Smooth muscle cell (in vitro differentiated cells): ENCODE data around the gene RSAD1. TPM values are rescaled to one million over a fixed set of nuclear protein-coding genes. Genes with fewer than 3 reads are reported as not detected.

Source experiments
- DNase-seq: peaks from one replicate; lab custom pipeline; 2025; ENCODE audit not compliant: unreplicated experiment; lab: John Stamatoyannopoulos, UW
- H2AFZ ChIP-seq: fragments of 200-600 bp; sonication (generic); 2 replicates; pipeline ENCODE4 v1.6.0; 2016; ENCODE audit warnings: antibody characterized with exemption, low read depth, mild to moderate bottlenecking
- H3F3A ChIP-seq: fragments of 200-600 bp; sonication (generic); 2 replicates; pipeline ENCODE4 v1.6.0; 2017; ENCODE audit warnings: antibody characterized with exemption, low read depth
- H3K27ac ChIP-seq: fragments of 200-600 bp; sonication (generic); 2 replicates; pipeline ENCODE4 v1.5.1; 2016; ENCODE audit warnings: low read depth, mild to moderate bottlenecking
- H3K27me3 ChIP-seq: fragments of 200-600 bp; sonication (generic); 2 replicates; pipeline ENCODE4 v1.6.1; 2016; ENCODE audit warnings: low read depth, mild to moderate bottlenecking
- H3K36me3 ChIP-seq: fragments of 200-600 bp; sonication (generic); 2 replicates; pipeline ENCODE4 v1.5.1; 2016; ENCODE audit warnings: low read depth
- H3K4me1 ChIP-seq: fragments of 200-600 bp; sonication (generic); 2 replicates; pipeline ENCODE4 v1.5.1; 2016; ENCODE audit warnings: low read depth
- H3K4me2 ChIP-seq: fragments of 200-600 bp; sonication (generic); 2 replicates; pipeline ENCODE4 v1.6.0; 2016; ENCODE audit warnings: mild to moderate bottlenecking
- H3K4me3 ChIP-seq: fragments of 200-600 bp; sonication (generic); 2 replicates; pipeline ENCODE4 v1.5.1; 2016; ENCODE audit warnings: mild to moderate bottlenecking
- H3K79me2 ChIP-seq: fragments of 200-600 bp; sonication (generic); 2 replicates; pipeline ENCODE4 v1.6.0; 2016; ENCODE audit warnings: low read depth, mild to moderate bottlenecking
- H3K9ac ChIP-seq: fragments of 200-600 bp; sonication (generic); 2 replicates; pipeline ENCODE4 v1.6.0; 2016; ENCODE audit warnings: low read depth
- H3K9me3 ChIP-seq: fragments of 200-600 bp; sonication (generic); replicated peaks from 2 replicates; pipeline ENCODE4 v1.5.1; 2016; ENCODE audit warnings: low read depth
- H4K20me1 ChIP-seq: fragments of 200-600 bp; sonication (generic); 2 replicates; pipeline ENCODE4 v1.6.0; 2016; ENCODE audit warnings: low read depth
- CTCF ChIP-seq: fragments of 200-600 bp; sonication (generic); IDR thresholded peaks from 2 replicates; pipeline ENCODE4 v1.5.1; 2017; ENCODE audit warnings: borderline replicate concordance, mild to moderate bottlenecking, antibody characterized with exemption; ENCODE audit not compliant: insufficient read depth, poor library complexity, severe bottlenecking
- whole genome bisulfite sequencing: methylation state at CpG from one replicate; pipeline ENCODE4 v1.1.7; 2016; ENCODE audit warnings: low lambda C conversion rate; 5-methylcytosine and 5-hydroxymethylcytosine counted together
- polyA plus RNA-seq: library from polyadenylated mRNA; unstranded; fragments of >200 nt; fragmentation: Nextera tagmentation; extraction: Ambion mirVana; gene quantifications from 2 replicates; pipeline ENCODE4 v1.2.1, GENCODE V29; 2016
- total RNA-seq: library from RNA; depleted of rRNA; stranded (reverse); fragments of >200 nt; gene quantifications from 2 replicates; pipeline ENCODE4 v1.2.3, GENCODE V29; 2014

Gene RSAD1
- total and polyA plus RNA-seq, 2 experiments from 2014 or later = 11.4 to 21.1 TPM

- Histone ChIP-seq H3K27ac (no peak overlapping the region), H3K9ac (no peak overlapping the region), H3K36me3 (no peaks in the 10 kb centered on the region), H2AFZ (no peak overlapping the region), H3K27me3 (no peaks in the 10 kb centered on the region), H3K4me2 (no peak overlapping the region), H4K20me1 (no peaks in the 10 kb centered on the region), H3K4me1 (no peaks in the 10 kb centered on the region), H3K79me2 (no peaks in the 10 kb centered on the region), H3K9me3 (no peaks in the 10 kb centered on the region), H3F3A (no peaks in the 10 kb centered on the region), H3K4me3 (no peak overlapping the region)
- WGBS = 60% methylated on average over 2 of the region's 2 CpGs
- no peak for TF ChIP-seq CTCF
- DNase-seq = no peak
Observed at GRCh38 chr17:50523208-50523607, 44.5 kb downstream of the RSAD1 start.

- H3K4me1 ChIP-seq = no peaks in the 10 kb centered on the region
- no peak overlapping the region for H3K4me2 ChIP-seq
- H3K36me3 ChIP-seq = no peaks in the 10 kb centered on the region
- H3K4me3 ChIP-seq = no peak overlapping the region
- TF ChIP-seq CTCF = no peak
- H3K9me3 ChIP-seq = no peaks in the 10 kb centered on the region
- DNase-seq = no peak
- 95% methylated on average over 18 of the region's 18 CpGs for WGBS
- H3K79me2 ChIP-seq = no peaks in the 10 kb centered on the region
- H2AFZ ChIP-seq = no peak overlapping the region
- no peaks in the 10 kb centered on the region for H4K20me1 ChIP-seq
- peaks cover 6% of the 10 kb centered on the region for H3K27me3 ChIP-seq
- no peak overlapping the region for H3K27ac ChIP-seq
- no peaks in the 10 kb centered on the region for H3F3A ChIP-seq
- H3K9ac ChIP-seq = no peak overlapping the region
Observed at GRCh38 chr17:50524838-50525237, 46.2 kb downstream of the RSAD1 start.

GRCh38 chr17:50527155-50527762 lies 48.6 kb downstream of the RSAD1 start:
- H3K36me3 ChIP-seq = no peaks in the 10 kb centered on the region
- no peak for DNase-seq
- no peaks in the 10 kb centered on the region for H3K9me3 ChIP-seq
- 59% methylated on average over 5 of the region's 5 CpGs for WGBS
- no peak overlapping the region for H3K27ac ChIP-seq
- H3K79me2 ChIP-seq = no peaks in the 10 kb centered on the region
- no peak overlapping the region for H2AFZ ChIP-seq
- H3F3A ChIP-seq = no peaks in the 10 kb centered on the region
- H3K4me2 ChIP-seq = no peak overlapping the region
- TF ChIP-seq CTCF = no peak
- H3K4me3 ChIP-seq = no peak overlapping the region
- peaks cover 23% of the 10 kb centered on the region for H3K27me3 ChIP-seq
- H3K9ac ChIP-seq = no peak overlapping the region
- H3K4me1 ChIP-seq = peaks cover under 1% of the 10 kb centered on the region
- H4K20me1 ChIP-seq = no peaks in the 10 kb centered on the region

- 46% methylated on average over 4 of the region's 4 CpGs for WGBS
- TF ChIP-seq CTCF = no peak
- H3K4me2 ChIP-seq = no peak overlapping the region
- peaks cover 31% of the 10 kb centered on the region for H3K27me3 ChIP-seq
- no peaks in the 10 kb centered on the region for H4K20me1 ChIP-seq
- no peak overlapping the region for H3K4me3 ChIP-seq
- no peak overlapping the region for H2AFZ ChIP-seq
- DNase-seq = no peak
- H3K4me1 ChIP-seq = peaks cover 8% of the 10 kb centered on the region
- H3K27ac ChIP-seq = no peak overlapping the region
- H3K79me2 ChIP-seq = no peaks in the 10 kb centered on the region
- no peak overlapping the region for H3K9ac ChIP-seq
- no peaks in the 10 kb centered on the region for H3K36me3 ChIP-seq
- H3K9me3 ChIP-seq = no peaks in the 10 kb centered on the region
- no peaks in the 10 kb centered on the region for H3F3A ChIP-seq
Observed at GRCh38 chr17:50527949-50528474, 49.4 kb downstream of the RSAD1 start.
